Fibroblast of skin of scalp (primary cell): ENCODE results near the gene EXD3.

Experiments used
- DNase-seq: peaks from one replicate; pipeline ENCODE4 v3.0.0-alpha.2; 2013

EXD3 gene

GRCh38 chr9:137268538-137269201, 154.3 kb downstream of the EXD3 start:
- no peak for DNase-seq

DNA sequence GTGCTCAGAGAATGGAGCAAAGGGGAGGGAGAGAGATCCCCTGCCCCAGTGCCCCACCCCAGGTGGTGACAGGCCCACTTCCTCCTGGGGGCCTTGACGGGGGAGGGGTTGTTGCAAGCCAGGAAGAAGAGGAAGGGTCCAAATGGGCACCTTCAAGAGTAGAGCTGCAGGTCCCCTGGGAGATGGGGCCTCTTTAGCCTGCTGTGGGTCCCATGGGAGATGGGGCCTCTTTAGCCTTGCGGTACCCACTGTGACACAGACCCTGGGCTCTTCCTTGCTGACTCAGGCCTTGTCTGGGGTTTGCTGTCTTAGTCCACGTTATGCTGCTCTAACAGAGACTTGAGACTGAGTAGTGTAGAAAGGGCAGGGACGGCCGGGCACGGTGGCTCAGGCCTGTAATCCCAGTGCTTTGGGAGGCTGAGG, 155.0 kb downstream of the EXD3 start:
- no peak for DNase-seq

GRCh38 chr9:137266585-137267453, 156.1 kb downstream of the EXD3 start:
- no peak for DNase-seq

GRCh38 chr9:137266162-137266527, 156.8 kb downstream of the EXD3 start:
- DNase-seq, result no peak

DNA sequence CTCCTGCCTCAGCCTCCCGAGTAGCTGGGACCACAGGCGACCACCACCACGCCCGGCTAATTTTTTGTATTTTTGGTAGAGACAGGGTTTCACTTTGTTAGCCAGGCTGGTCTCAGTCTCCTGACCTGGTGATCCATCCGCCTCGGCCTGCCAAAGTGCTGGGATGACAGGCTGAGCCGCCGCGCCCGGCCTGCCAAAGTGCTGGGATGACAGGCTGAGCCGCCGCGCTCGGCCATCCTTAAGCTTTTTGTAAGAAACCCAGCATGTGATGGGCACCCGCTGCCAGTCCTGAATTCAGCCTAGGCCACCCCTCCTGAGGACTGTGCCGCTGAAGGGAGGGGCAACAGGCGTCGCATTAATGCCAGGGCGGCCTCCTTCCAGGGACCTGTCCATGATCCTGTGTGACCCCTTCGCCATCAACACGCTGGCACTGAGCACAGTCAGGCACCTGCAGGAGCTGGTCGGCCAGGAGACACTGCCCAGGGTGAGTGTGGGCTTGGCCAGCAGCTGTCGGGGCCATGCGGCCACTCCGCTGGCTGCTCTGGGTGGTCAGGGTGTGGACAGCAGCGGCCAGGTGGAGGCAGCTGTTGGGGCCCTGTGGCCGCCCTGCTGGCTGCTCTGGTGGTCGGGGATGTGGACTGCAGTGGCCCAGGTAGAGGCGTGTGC, 157.3 kb downstream of the EXD3 start:
- DNase-seq, result no peak

DNA sequence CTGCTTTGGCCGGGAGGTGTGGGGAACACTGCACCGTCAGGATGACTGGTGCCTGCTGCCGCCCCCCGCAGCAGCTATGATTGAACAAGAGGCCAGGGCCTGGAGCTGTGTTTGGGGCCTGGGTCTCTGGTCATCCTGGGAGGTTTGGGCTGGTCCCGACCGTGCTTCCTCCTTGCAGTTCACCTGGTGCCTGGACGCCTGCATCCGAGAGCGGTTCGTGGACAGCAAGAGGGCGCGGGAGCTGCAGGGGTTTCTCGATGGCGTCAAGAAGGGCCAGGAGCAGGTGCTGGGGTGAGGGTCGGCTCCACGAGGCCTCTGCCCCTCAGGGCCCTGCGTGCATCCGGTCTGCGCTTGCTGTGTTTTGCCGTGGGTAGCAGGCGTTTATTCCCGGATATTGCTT, 158.9 kb downstream of the EXD3 start:
- no peak for DNase-seq

DNA sequence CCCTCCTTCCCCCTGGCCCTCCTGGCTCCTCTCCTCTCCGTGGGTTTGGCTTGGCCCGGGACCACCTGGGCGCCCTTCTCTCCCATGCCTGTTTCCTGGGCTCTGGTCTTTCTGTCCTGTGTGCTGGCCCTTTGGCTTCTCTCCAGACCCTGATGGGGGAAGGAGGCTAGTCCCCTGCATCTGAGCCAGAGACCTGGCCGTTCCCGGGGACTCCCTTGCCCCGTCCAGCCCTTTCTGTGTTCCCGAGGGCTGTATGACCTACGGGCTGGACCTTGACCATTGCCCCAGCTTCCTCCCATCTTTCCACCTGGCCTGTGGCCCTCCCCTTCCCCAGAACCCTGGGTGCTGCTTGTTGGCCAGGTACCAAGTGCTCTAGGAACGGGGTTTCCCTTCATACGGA, 159.5 kb downstream of the EXD3 start:
- DNase-seq, result no peak

DNA sequence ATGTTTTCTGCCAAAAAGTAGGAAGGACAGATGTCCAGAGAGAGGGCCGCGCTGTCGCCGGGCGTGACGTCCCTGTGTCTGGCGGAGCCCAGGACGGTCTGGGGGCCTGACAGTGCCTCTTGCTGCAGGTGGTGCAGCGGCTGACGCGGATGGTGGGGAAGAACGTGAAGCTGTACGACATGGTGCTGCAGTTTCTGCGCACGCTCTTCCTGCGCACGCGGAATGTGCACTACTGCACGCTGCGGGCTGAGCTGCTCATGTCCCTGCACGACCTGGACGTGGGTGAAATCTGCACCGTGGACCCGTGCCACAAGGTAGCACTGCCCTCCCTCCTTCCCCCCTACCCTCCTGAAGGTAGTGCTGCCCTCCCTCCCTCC, 160.1 kb downstream of the EXD3 start:
- no peak for DNase-seq

- DNase-seq, result peak; percentile 56
Measured at GRCh38 chr9:137262173-137262908, 160.6 kb downstream of the EXD3 start.
